ENCODE results near the gene DOCK9. TPM values are rescaled to one million over a fixed set of nuclear protein-coding genes. Genes with fewer than 3 reads are reported as not detected.

DOCK9 gene
- total RNA-seq, 1 experiment from 2014 or later = 36.6 TPM

GRCh38 chr13:98984983-98985382 is 7.1 kb upstream of the DOCK9 start:
- DNase-seq (ENCODE audit: low spot score) (peak; percentile 35), ATAC-seq (no peak)
- H3K4me3 Mint-ChIP-seq = no peak overlapping the region
- H3K4me1 Mint-ChIP-seq = peaks cover 37% of the 10 kb centered on the region
- TF ChIP-seq USF2 (CRISPR knock-in tag; IDR thresholded peaks at IDR 0.05) (no peak), AR (CRISPR knock-in tag; IDR thresholded peaks at IDR 0.05) (no peak), NFYB (CRISPR knock-in tag; conservative IDR thresholded peaks at IDR 0.05; ENCODE audit: low read depth) (no peak), ZNF671 (CRISPR knock-in tag; IDR thresholded peaks at IDR 0.05) (no peak), IRF2 (CRISPR knock-in tag; IDR thresholded peaks at IDR 0.05; ENCODE audit: borderline replicate concordance, low read depth) (no peak), MAX (CRISPR knock-in tag; IDR thresholded peaks at IDR 0.05) (no peak), E2F5 (CRISPR knock-in tag; IDR thresholded peaks at IDR 0.05) (no peak), USF1 (CRISPR knock-in tag; IDR thresholded peaks at IDR 0.05) (no peak), NFE2L1 (CRISPR knock-in tag; IDR thresholded peaks at IDR 0.05) (no peak), ZNF317 (CRISPR knock-in tag; IDR thresholded peaks at IDR 0.05; ENCODE audit: borderline replicate concordance, low read depth) (no peak), NR1H2 (CRISPR knock-in tag; IDR thresholded peaks at IDR 0.05) (no peak), ZNF423 (CRISPR knock-in tag; IDR thresholded peaks at IDR 0.05) (no peak)
- no peaks in the 10 kb centered on the region for H3K36me3 Mint-ChIP-seq
- H3K27ac Mint-ChIP-seq = no peak overlapping the region
- ChIA-PET POLR2A (interaction anchor here (0.7 kb wide), 1 partner anchor 38 kb away, joined by 4 read pairs; no protein-coding TSS in a partner anchor), CTCF (interaction anchor here (0.8 to 2.2 kb wide), 6 partner anchors 9 to 145 kb away, joined by 3 to 7 read pairs (median 6); no protein-coding TSS in a partner anchor)
- H3K27me3 Mint-ChIP-seq (ENCODE audit: low read depth) = no peaks in the 10 kb centered on the region
- H3K9me3 Mint-ChIP-seq = no peaks in the 10 kb centered on the region; the same call in 1 of the 2 replicates

GRCh38 chr13:98984118-98984517 is 6.3 kb upstream of the DOCK9 start:
- POLR2A ChIA-PET = no interaction called here
- TF ChIP-seq ZMAT4 (CRISPR knock-in tag; IDR thresholded peaks at IDR 0.05) (no peak), ZNF512 (CRISPR knock-in tag; IDR thresholded peaks at IDR 0.05; ENCODE audit: borderline replicate concordance) (no peak), ZNF121 (CRISPR knock-in tag; IDR thresholded peaks at IDR 0.05) (no peak), OVOL2 (CRISPR knock-in tag; IDR thresholded peaks at IDR 0.05; ENCODE audit: borderline replicate concordance) (no peak), USF2 (CRISPR knock-in tag; IDR thresholded peaks at IDR 0.05) (no peak), FOXK1 (CRISPR knock-in tag; IDR thresholded peaks at IDR 0.05) (no peak), ERG (CRISPR knock-in tag; IDR thresholded peaks at IDR 0.05) (no peak)
- ATAC-seq (no peak), DNase-seq (ENCODE audit: low spot score) (no peak)
- Mint-ChIP-seq H3K9me3 (no peaks in the 10 kb centered on the region), H3K36me3 (no peaks in the 10 kb centered on the region), H3K27me3 (ENCODE audit: low read depth) (no peaks in the 10 kb centered on the region), H3K4me3 (no peak overlapping the region), H3K4me1 (peaks cover 37% of the 10 kb centered on the region), H3K27ac (no peak overlapping the region)
- CTCF ChIA-PET = no interaction called here

All from WTC11 (cell line).